Smooth muscle cell of trachea (primary cell): ENCODE data around the gene ASPN. TPM values are rescaled to one million over a fixed set of nuclear protein-coding genes. Genes with fewer than 3 reads are reported as not detected.

Experiments used
- total RNA-seq: library from RNA; depleted of rRNA; stranded (reverse); fragments of >200 nt; gene quantifications from 2 replicates; pipeline ENCODE4 v1.2.1, GENCODE V29; 2014

The ASPN gene
- 7.1 and 15.2 TPM in 2 replicates for total RNA-seq

DNA sequence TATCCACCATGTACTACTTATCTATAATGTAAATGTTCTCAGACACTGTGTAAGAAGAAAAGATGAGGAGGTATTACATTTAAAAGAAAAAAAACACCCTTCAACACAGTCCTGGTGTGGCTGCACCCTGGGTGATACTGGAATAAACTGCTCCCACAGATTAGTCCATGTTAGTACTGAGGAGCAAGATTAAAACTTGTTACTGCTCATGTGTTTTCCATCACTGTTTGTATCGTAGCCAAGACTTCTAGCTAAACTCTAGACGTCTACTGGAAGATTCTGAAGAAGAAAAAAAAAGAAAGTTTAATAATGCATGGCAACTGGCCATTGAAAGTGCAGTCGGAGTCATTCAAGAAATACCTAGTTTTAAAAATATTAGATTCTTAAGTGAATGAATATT, at the start of gene ASPN:
TSS of gene ASPN (minus strand) at position 178 of the 400 bp plus-strand sequence.

DNA sequence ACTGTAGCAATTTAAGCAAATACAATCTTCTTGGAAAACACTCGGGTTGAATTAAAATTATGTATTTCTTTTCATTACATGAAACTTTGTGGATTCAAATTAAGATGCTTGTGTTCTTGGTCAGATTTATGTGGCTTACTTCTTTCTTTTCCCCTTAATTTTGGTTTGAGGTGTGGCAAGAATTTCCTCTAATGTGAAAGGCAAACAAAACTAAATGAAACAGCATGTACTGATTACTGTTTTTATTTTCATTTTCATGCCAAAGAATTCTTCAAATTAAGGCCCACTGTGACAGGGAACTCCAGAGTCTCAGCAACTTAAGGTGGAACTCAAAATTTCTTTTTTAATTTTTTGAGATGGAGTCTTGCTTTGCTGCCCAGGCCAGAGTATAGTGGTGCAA, 58.0 kb downstream of the ASPN start, which contains the start of gene OMD:
TSS of gene OMD (minus strand) at position 132 of the 400 bp plus-strand sequence. CDS start 6,913 bp downstream, outside the sequence.

Other genes starting within 250 kb of the ASPN start
- gene IARS1, start 188.8 kb downstream of the ASPN start, total RNA-seq: 257 and 319 TPM in 2 replicates
- gene NOL8, start 157.2 kb downstream of the ASPN start, total RNA-seq: 24.3 and 32.7 TPM in 2 replicates
- gene CENPP, start 156.6 kb downstream of the ASPN start, total RNA-seq: 1.7 and 15.1 TPM in 2 replicates
- 17.5 and 19.6 TPM in 2 replicates for gene OGN, start 77.9 kb downstream of the ASPN start, total RNA-seq
- 0.33 and 0.73 TPM in 2 replicates for gene OMD, start 58.0 kb downstream of the ASPN start, total RNA-seq
- gene ECM2, start 53.5 kb upstream of the ASPN start, total RNA-seq: 5.7 and 6.1 TPM in 2 replicates
- 11.9 and 14.5 TPM in 2 replicates for gene IPPK, start 187.6 kb upstream of the ASPN start, total RNA-seq